NCI-H82 treated with DMSO at 0.1 percent for 48 hours (cell line): ENCODE data around the gene XIST.
"Not testable (repeated sequence)": the region's sequence is repeated elsewhere in the genome, so short reads cannot be mapped to it uniquely, and the experiment has no call there.

Experiments used
- DNase-seq: peaks from one replicate; lab custom pipeline; 2025; ENCODE audit not compliant: unreplicated experiment; lab: John Stamatoyannopoulos, UW

XIST gene

GRCh38 chrX:73840120-73840924 lies 12.2 kb downstream of the XIST start:
- no peak for DNase-seq

- no peak for DNase-seq
These were observed 13.4 kb downstream of the XIST start for GRCh38 chrX:73839152-73839551.

- no peak for DNase-seq
These were observed 14.4 kb downstream of the XIST start for GRCh38 chrX:73838123-73838522.

DNA sequence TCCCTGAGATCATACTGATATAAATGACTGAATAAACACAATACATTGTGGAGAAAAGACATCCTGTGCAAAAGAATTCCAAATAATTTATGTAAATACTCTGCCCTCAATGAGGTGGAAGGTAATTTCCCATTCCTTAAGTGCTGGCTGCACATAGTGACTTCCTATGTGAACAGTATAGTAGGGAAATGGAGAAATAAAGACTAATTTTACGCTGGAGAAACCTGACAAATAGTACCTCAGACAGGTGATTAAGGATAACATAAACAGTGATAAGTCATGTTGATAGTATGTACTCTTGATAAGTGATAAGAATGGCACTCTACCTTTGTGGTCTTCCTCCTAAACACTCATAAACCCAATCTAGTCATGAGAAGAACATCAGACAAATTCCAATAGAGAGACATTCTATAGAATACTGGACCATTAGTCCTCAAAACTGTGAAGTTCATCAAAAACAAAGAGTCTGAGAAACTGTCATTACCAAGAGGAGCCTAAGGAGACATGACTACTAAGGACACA lies 15.5 kb downstream of the XIST start:
- DNase-seq, result no peak

GRCh38 chrX:73834219-73834618 lies 18.3 kb downstream of the XIST start:
- DNase-seq, result no peak

DNA sequence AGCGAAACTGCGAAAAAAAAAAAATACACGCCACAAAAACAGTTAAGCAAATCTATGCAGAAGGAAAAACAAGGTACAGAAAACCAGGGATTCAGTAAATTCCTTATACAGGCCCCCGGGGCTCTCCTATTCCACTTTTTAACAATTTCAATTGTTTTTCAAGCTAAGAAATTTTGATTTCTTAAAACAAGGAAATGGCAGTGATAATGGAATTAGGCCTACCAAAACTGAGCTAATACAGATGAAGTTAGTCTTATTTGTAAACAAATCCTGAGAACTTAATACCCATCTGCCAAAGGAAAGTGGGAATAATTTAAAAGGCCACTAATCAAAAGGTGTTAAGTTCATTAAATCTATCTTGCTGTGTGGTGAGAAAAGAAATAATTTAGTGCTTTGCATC lies 20.2 kb downstream of the XIST start:
- DNase-seq, result no peak

DNA sequence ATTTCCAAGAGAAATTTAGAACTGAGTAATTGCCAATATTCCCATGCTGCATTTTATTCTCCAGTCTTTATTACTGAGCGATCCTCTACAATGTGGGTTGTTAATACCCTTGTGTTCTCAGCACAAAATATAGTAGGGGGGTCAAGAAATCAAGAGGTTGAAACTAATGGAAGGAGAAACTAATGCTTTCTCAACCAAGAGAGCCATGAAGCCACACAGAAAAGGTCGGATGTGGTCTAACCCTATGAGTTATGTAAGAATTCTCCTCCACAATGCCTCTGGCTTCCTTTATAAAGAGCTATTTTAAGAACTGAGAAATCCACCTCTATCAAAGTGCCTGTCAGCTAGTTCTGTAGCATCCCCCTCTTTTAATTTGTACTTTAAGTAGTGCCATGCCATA lies 21.0 kb downstream of the XIST start:
- no peak for DNase-seq

DNA sequence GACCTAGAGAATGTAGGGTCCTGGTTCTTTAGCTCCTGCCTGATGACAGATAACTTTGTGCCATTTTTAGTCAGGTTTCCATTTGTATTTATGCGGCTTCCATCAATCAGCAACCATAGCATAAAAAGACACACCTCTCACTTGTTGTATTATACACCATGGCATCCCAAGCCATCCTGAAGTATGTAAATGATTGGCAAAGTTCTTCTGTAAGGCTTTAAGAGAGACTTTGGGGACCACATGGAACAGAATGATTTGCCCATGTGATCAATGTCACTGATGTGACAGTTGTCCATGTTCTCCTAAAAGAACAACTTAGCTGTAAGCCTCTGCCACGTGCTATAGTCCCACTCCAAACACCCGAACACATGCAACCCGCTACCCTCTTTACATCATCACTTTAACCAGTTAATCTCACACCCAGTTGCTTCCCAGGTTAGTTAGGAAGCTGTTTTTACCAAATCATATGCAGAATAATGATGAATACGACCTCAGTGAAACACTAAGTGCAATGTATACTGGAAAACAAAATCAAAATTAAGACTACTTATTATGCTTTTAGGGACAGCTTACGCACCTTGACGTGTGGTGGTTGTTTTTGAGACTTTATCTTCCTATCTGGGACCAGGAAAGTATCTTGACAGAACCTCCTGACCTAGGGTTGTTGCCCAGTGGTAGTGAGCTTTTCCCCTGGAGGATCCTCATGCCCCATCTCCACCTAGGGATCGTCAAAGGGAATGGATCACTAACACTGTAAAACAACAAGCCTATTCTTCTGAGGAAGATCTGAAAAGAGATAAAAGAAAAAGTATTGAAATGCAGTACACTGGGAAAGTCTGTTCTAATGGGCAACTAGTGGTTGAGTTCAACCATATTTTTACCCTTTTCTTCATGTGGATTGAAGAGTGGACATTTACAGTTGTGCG lies 21.8 kb downstream of the XIST start:
- no peak for DNase-seq

- DNase-seq, result no peak
These were observed 22.5 kb downstream of the XIST start for GRCh38 chrX:73829890-73830466.

- DNase-seq, result no peak
These were observed 24.3 kb downstream of the XIST start for GRCh38 chrX:73828080-73828720.

- DNase-seq, result no peak
These were observed 25.1 kb downstream of the XIST start for GRCh38 chrX:73827406-73827805.

DNA sequence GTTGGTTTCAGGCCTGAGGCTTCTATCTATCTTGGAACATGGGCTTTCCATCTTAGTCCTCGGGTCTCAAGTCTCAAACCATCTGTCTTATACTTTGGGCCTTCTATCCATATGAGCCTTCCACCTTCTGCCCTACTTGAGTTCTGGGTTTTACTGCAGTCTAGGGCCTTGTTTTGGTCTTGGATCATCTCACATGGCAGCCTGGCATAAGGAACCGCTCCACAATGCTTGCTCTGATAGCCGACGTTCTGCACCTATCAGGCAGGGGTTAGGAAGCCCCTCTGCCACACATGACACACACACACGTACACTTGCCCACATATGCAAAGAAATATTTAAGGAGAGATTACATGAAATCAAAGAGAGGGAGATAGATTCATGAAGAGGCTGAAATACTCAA lies 25.5 kb downstream of the XIST start:
- DNase-seq, result no peak

GRCh38 chrX:73825569-73825968 lies 26.9 kb downstream of the XIST start:
- DNase-seq, result no peak

- no peak for DNase-seq
These were observed 29.0 kb downstream of the XIST start for GRCh38 chrX:73823473-73824004.

DNA sequence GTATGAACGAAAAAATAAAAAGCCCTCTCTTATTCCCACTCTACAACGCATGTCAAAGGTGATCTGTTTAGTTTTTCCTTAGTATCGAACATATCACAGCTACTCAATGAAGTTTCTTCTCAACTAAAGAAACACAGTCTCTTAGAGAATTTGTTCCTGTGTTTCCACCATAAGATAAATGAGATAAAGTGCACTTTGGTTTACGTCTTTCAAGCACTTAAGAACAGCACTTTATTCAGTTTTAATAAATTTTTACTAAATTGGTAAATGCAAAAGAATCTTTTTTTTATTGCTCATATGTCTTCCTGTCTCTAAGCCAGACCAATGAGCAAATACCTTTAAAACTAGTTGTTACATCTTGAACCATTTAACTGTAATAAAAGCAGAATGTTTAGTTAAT lies 29.7 kb downstream of the XIST start:
- no peak for DNase-seq

- DNase-seq, result no peak
These were observed 30.5 kb downstream of the XIST start for GRCh38 chrX:73821921-73822559.

GRCh38 chrX:73819864-73820558 lies 32.5 kb downstream of the XIST start:
- not testable (repeated sequence) for DNase-seq

DNA sequence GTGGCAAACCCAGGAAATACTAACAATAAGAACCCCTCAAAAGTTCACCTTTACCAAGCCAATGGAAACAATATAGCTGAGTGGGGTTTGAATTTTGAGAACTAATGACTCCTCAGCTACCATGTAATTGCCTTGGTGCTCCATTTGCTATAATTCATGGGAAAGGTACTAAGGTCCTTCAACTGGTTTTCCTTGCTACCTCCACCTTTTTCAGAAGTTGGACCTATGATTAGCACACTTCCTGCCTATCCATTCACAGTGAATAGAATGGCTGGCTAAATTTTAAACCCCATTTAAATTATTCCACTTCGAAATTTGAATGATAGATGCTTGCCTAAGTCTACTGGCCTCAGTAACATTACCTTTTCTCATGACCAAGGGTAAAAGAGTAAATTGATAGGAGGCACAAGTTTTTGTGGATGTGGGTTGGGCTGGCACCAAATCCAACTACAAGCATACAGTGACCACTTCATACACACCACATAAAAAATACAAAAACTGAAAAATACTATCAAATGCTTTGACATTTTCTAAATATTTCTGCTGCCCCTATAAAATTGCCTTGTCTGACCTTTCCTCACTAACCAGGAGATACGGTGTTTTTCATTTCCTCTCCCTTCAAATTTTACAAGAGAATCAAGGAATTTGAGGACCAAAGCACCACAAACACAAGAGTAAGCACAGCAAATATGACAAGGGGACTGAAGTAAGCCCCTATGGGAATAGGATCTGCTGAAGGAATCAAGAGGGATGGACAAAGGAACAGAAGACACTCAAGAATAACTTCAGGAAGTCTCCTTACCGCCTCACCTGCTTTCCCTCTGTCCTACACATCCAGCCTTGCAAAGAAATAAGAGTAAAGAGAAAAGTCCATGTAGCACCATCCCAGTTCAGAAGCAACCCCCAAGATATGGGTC lies 34.1 kb downstream of the XIST start:
- no peak for DNase-seq
